Activated T-cell treated with anti-CD3 and anti-CD28 coated beads, Interleukin-2, amount 50 U/mL, for 48 hours (primary cell): Measurements from ENCODE around the gene PNPLA5.

ENCODE experiments used
- DNase-seq, 2 experiments: peaks; one replicate each; pipeline ENCODE4 v3.0.0-alpha.2; 2020

Gene PNPLA5

DNA sequence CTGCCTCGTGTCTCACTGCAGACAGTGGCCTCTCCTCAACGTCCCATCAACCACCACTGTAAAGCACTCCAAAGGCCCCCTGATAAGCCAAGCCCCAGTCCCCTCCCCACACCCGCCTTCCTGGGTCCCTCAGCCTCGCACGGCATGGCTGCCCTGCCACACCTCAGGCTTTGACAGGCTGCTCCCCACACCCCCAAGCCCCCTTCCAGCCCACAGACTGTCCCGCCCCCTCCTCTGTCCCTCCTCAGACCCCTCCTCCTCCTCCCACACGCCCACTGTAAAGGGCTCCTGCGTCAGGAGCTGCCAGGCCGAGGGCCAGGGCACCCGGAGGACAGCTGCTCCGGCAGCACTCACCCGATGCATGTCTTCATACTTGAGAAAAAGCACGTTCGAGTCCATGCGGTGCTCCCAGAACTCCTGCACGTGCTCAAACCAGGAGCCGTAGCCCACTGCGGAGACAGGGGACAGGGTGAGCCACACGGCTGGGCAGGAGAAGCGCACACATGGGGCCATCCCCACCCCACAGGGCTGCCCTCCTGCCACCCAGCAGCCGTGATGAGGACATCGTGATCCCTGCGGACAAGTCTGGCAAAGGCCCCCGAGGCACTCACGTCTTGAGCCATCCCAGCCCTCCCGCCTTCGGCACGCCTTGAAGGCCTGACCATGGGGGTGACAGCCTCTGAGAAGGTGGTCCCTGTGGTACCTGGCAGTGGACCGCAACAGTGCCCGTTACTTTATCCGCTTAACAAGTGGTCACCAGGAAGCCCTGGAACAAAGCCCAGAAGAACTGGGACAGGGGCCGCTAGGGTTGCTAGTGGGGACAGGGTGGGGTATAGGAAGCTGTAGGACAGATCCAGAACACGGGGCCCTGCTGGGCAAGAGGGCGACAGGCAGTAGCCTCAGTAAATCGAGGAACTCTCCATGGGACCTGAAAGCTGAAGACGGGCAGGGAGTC lies 58.2 kb downstream of the PNPLA5 start:
- DNase-seq = no peak

DNA sequence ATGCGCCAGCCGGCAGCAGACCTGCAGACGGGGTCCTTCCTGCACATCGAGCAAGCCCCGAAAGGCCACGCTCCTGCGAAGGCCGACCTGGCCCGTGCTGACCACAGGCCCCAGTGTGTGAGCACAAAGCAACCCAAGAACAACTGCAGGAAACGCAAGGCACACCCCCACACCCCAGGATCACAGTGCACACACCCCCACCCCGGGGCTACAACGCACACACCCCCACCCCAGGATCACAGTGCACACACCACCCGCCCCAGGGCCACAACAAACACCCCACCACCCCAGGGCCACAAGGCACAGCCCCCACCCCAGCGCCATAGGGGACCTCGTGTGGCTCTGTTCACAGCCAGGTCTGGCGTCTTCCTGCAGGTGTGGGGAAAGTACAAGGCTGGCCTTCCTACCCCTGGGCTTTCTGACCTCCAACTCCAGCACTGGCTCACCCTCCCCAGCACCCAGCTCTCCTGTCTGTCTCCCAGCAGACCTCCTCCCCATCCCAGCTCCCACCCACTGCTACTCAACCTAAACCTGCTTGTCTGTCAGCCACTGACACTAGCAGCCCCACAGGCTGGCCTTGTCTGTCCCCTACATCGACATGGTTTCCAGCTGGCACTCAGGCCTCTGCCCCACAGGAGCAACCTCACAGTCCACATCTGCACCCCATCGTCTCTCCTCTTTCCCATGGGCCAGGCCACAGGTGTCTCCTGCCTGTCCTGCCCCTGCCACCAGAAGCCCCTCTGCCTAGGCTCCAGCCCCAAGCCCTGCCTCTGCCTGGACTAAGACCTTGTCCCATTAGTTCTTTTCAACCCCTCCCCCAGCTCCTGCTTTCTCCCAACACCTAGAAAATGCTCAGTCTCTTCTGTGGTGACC lies 59.2 kb downstream of the PNPLA5 start:
- DNase-seq = no peak

DNA sequence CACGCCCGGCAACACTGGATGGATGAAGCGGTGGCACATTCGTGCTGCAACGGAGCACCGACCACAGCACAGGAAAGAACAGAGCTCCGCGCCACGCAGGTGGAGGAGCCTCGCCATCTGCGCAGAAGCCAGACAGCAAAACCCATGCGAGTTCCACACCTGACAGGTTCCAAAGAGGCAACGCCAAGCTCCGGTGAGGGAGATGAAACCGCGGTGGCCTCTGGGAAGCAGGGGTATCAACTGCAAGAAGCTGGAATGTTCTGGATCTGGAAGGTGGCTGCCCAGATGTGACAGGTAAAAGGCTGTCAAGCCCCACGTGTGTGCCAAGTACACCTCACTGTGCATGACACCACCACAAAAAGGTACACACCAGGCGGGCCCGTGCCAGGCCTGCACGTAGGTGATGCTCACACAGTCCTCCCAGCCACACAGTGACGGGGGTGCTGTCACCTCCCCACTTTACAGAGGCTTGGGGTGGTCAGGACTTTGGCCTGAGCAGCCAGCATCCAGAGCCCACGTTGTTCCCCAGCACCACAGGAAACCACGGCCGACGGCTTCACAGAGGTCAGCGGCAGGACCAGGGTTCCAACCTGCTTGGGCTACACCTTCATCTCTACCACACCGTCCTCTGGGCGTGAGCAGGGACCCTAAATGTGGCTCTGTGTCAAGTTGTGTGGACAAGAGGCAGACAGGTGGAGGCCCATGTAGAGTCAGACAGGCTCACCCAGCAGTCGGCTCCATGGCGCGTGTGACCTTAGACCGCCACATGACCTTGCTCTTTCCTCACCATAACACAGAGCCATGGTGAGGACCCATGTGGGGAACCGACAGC lies 60.0 kb downstream of the PNPLA5 start:
- no peak for DNase-seq

DNA sequence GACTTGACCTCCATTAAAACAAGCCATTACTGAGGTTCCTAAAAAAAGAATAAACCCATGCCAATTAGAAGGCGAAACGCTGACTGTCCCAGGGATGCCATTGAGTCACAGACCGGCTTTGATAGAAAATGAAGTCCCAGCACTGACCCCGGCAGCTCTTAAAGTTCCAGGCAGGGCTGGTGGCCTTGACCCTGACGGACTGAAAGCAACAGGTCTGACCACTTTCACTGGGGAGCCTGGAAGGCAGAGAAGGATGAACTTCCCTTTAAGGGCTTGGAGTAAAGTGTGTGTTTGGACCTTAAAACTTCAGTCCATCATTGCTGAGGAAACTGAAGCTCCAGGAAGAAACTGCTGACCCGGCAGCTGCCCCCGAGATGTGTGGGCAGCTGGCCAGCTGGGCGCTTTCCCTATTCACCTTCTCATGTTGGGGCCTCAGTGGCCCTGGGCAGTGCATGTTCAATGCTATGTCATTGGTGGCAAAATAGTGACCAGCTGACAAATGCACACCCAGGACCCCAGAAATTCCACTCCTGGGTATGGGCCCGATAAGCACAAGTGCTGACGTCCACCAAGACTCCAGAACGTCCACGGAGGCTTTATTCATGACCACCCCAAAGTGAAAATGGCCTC lies 60.8 kb downstream of the PNPLA5 start:
- no peak for DNase-seq

DNA sequence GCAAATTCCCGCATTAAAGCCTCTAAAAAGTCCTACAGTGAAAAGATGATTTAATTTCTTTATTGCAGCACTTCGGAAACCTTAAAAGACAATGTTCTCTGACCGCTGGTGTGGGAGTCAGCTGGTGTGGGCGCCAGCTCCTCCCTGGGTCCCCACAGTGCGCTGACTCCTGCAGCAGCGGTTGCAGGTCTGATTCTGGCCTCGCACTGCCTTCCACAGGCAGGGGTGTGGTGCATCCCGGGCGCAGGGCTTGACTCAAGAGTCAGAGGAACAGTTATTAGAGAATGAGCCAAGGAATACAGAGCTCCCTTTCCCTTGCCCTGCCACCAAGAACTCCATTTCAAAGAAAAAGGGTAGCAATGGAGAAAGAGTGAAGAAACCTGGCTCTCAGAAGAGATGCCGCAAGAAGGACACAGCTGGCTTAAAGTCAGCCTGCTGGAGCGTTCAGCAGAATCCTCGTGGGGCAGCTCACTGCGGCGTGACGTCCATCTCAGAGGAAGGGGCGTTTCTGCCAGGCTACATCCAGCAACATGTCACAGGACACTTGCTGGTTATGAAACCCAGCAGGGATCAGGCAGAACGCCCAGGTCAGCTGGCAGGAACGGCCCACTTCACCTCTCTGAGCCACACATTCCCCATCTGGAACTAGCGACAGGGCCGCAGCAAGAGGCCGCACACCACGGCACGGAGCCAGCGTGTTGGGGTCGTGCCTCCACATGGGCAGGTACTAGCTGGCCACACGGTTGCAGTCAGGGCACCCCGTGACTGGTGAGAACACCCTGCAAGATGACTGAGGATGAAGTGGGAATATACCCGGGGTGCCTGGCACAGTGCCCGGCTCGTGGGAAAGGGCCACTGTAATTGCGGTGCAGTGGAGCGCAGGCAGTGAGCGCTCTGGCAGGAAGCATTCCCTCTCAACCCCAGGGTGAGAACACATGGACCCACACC lies 61.6 kb downstream of the PNPLA5 start:
- no peak for DNase-seq
